ENCODE measurements around the gene CYP11A1. TPM values are rescaled to one million over a fixed set of nuclear protein-coding genes. Genes with fewer than 3 reads are reported as not detected.
A peak's percentile ranks its signal among the peaks of the same experiment; 100 is the strongest.

Gene CYP11A1
- total RNA-seq, 2 experiments from 2014 or later = 0.29 to 0.31 TPM

DNA sequence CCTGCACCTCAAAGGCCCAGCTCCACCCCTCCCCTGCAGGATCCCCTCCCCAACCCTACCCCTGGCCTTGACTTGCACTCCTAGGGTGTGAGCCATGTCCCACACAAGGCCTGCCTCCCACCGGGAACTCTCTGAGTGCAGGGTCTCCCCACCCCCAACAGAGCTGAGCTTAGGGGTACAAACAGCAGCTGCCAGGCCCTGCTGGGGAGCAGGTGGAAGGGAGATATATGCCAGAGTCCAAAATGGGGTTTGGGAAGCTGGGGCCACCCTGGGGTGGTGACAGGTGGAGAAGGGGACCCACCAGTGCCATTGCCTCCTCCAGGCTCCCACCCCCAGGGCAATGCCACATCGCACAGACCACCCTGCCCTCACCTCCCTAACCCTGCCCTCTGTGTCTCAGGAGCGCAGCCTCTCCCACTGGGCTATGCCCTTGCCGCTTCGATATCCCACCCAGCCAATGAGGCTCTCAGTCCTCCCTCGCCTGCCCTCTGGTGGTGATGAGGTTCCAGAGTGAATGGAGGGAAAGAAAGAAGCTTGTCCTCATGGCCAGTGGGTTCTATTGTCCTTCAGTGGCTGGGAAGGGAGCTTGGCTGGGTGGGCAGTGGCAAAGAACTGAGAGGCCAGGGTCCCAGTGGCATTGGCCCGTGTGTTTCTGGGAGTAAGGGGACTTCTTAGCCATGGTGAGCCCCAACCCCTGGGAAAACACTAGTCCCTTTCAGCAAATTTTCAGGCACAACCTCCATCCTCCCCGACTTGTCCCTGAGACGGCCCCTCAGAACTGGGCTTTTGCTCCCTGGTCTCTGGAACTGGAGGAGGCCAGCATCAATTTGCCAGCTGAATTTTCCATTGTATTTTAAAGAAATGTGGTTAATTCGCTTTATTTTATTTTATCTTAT lies 46.8 kb downstream of the CYP11A1 start:
- Mint-ChIP-seq H3K9me3 (no peaks in the 10 kb centered on the region), H3K27me3 (no peaks in the 10 kb centered on the region), H3K4me1 (ENCODE audit: low read depth) (peaks cover 45% of the 10 kb centered on the region), H3K27ac (peak overlapping the region; percentile 57), H3K36me3 (ENCODE audit: low read depth) (no peaks in the 10 kb centered on the region), H3K4me3 (no peak overlapping the region)
- intact Hi-C loops (cut with micrococcal nuclease) = loop anchor here (5.0 kb wide), 1 partner anchor 193 kb away; no protein-coding TSS in a partner anchor
- DNase-seq (peak; percentile 75), ATAC-seq (peak; percentile 24)
- POLR2A ChIA-PET = interaction anchor here (1.6 kb wide), 1 partner anchor 192 kb away, joined by 5 read pairs; no protein-coding TSS in a partner anchor
- peak; percentile 63 for TF ChIP-seq CTCF (IDR thresholded peaks at IDR 0.05)
- CTCF ChIA-PET = interaction anchor here (0.6 to 6.1 kb wide), 19 partner anchors 9 to 355 kb away, joined by 3 to 67 read pairs (median 4); partner anchors contain the start of gene ISLR2

DNA sequence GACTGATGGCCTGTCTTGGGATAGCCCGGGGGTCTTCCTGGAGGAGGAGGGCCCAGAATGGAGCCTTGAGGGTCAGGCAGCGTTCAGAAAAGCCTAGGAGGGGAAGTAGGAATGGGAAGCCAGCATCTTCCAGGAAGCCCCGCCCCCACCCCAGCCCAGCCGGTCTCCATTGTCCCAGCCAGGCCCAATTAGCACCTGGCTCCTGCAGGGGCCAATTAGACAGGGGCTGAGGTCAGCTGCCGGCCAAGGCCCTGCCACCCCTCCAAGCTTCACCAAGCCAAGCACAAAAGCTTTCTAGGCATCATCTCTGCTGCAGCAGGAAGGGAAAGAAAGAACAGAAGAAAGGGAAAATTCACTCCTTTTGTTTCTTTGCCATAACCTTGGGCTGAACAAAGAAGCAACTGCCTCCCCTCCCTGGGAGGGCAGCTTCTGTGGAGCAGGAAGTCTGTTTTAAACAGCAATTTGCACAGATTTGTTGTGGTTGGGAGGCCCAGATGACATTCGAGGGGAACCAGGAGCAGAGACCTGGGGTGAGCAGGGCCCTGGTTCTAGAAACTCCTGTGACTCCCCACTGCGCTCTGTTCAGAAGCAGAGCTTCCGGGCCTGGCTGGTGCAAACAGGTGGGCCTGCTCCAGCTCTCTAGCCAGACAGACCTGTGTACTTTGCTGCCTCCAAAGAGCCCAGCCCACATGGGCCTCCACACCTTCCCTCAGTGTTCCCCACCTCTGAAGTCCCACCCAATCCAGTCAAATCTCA lies 47.7 kb downstream of the CYP11A1 start:
- DNase-seq (peak; percentile 31), ATAC-seq (peak; percentile 13)
- TF ChIP-seq CTCF (IDR thresholded peaks at IDR 0.05) = no peak
- no peaks in the 10 kb centered on the region for H3K9me3 Mint-ChIP-seq
- intact Hi-C loops (cut with micrococcal nuclease) = loop anchor here (5.0 to 10.0 kb wide), 2 partner anchors 192 to 345 kb away; no protein-coding TSS in a partner anchor
- H3K27me3 Mint-ChIP-seq = no peaks in the 10 kb centered on the region
- H3K4me1 Mint-ChIP-seq (ENCODE audit: low read depth) = peaks cover 53% of the 10 kb centered on the region
- peak overlapping the region; percentile 57 for H3K27ac Mint-ChIP-seq
- no peaks in the 10 kb centered on the region for H3K36me3 Mint-ChIP-seq (ENCODE audit: low read depth)
- ChIA-PET POLR2A (interaction anchor here (1.6 kb wide), 1 partner anchor 191 kb away, joined by 5 read pairs; no protein-coding TSS in a partner anchor), CTCF (interaction anchor here (1.0 to 6.1 kb wide), 12 partner anchors 8 to 347 kb away, joined by 3 to 67 read pairs (median 8); partner anchors contain the start of gene ISLR2)
- no peak overlapping the region for H3K4me3 Mint-ChIP-seq

GRCh38 chr15:74319138-74319460 lies 48.3 kb downstream of the CYP11A1 start:
- CTCF ChIA-PET = interaction anchor here (2.1 to 6.1 kb wide), 3 partner anchors 11 to 193 kb away, joined by 8 to 67 read pairs (median 14); partner anchors contain the start of gene ISLR2

More at GRCh38 chr15:74319138-74319460, 48.3 kb downstream of the CYP11A1 start:
- intact Hi-C loops (cut with micrococcal nuclease) = loop anchor here (10.0 kb wide), 1 partner anchor 344 kb away; no protein-coding TSS in a partner anchor
- POLR2A ChIA-PET = interaction anchor here (1.0 kb wide), 1 partner anchor 11 kb away, joined by 3 read pairs; no protein-coding TSS in a partner anchor
- no peak overlapping the region for H3K4me3 Mint-ChIP-seq
- TF ChIP-seq CTCF (IDR thresholded peaks at IDR 0.05) = no peak
- no peak for DNase-seq
- no peak overlapping the region for H3K27ac Mint-ChIP-seq
- no peak for ATAC-seq
- H3K27me3 Mint-ChIP-seq = no peaks in the 10 kb centered on the region
- no peaks in the 10 kb centered on the region for H3K36me3 Mint-ChIP-seq (ENCODE audit: low read depth)
- H3K9me3 Mint-ChIP-seq = no peaks in the 10 kb centered on the region
- peaks cover 60% of the 10 kb centered on the region for H3K4me1 Mint-ChIP-seq (ENCODE audit: low read depth)

Measured in activated CD8-positive, alpha-beta T cell treated with anti-CD3 and anti-CD28 coated beads for 36 hours (primary cell).